ENCODE results near the gene VPS37C.

DNA sequence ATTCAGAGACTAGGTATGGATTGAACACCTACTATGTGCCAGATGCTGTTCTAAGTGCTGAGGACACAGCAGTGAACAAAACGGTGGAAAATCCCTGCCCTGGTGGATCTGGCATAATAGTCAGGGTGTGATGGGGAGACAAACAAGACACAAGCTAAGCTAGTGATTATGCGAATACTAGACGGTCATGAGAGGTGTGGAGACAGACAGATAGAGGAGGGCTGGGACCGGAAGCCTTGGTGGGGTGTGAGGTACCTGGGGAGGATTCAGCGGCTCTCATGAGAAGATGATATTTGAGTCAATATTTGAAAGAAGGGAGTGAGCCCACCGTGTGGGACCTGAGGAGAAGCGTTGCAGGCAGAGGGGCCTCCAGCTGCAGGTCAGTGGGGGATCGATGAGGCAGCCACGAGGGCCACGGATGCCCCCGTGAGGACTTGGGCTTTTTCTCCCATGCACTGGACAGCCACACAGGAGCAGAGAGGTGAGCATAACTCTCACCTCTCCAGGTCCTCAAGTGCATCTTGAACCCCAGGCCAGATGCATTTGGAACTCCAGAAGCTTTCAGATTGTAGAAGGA, 54.2 kb downstream of the VPS37C start:
- TF ChIP-seq, protein P1, sequence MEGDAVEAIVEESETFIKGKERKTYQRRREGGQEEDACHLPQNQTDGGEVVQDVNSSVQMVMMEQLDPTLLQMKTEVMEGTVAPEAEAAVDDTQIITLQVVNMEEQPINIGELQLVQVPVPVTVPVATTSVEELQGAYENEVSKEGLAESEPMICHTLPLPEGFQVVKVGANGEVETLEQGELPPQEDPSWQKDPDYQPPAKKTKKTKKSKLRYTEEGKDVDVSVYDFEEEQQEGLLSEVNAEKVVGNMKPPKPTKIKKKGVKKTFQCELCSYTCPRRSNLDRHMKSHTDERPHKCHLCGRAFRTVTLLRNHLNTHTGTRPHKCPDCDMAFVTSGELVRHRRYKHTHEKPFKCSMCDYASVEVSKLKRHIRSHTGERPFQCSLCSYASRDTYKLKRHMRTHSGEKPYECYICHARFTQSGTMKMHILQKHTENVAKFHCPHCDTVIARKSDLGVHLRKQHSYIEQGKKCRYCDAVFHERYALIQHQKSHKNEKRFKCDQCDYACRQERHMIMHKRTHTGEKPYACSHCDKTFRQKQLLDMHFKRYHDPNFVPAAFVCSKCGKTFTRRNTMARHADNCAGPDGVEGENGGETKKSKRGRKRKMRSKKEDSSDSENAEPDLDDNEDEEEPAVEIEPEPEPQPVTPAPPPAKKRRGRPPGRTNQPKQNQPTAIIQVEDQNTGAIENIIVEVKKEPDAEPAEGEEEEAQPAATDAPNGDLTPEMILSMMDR (IDR thresholded peaks at IDR 0.05; ENCODE audit: insufficient read depth, low read length): no peak
- TF ChIP-seq POLR2AphosphoS5 (IDR thresholded peaks at IDR 0.05; ENCODE audit: low read depth): no peak
- TF ChIP-seq, protein P2, sequence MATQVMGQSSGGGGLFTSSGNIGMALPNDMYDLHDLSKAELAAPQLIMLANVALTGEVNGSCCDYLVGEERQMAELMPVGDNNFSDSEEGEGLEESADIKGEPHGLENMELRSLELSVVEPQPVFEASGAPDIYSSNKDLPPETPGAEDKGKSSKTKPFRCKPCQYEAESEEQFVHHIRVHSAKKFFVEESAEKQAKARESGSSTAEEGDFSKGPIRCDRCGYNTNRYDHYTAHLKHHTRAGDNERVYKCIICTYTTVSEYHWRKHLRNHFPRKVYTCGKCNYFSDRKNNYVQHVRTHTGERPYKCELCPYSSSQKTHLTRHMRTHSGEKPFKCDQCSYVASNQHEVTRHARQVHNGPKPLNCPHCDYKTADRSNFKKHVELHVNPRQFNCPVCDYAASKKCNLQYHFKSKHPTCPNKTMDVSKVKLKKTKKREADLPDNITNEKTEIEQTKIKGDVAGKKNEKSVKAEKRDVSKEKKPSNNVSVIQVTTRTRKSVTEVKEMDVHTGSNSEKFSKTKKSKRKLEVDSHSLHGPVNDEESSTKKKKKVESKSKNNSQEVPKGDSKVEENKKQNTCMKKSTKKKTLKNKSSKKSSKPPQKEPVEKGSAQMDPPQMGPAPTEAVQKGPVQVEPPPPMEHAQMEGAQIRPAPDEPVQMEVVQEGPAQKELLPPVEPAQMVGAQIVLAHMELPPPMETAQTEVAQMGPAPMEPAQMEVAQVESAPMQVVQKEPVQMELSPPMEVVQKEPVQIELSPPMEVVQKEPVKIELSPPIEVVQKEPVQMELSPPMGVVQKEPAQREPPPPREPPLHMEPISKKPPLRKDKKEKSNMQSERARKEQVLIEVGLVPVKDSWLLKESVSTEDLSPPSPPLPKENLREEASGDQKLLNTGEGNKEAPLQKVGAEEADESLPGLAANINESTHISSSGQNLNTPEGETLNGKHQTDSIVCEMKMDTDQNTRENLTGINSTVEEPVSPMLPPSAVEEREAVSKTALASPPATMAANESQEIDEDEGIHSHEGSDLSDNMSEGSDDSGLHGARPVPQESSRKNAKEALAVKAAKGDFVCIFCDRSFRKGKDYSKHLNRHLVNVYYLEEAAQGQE (IDR thresholded peaks at IDR 0.05; ENCODE audit: insufficient replicate concordance, low read depth): no peak
- TF ChIP-seq GABPA (IDR thresholded peaks at IDR 0.05; ENCODE audit: low read depth): no peak
- TF ChIP-seq SPI1 (IDR thresholded peaks at IDR 0.05; ENCODE audit: borderline replicate concordance, low read depth): no peak

Measured in HL-60 (cell line).